ENCODE data around the gene SHISA8.

Gene SHISA8

DNA sequence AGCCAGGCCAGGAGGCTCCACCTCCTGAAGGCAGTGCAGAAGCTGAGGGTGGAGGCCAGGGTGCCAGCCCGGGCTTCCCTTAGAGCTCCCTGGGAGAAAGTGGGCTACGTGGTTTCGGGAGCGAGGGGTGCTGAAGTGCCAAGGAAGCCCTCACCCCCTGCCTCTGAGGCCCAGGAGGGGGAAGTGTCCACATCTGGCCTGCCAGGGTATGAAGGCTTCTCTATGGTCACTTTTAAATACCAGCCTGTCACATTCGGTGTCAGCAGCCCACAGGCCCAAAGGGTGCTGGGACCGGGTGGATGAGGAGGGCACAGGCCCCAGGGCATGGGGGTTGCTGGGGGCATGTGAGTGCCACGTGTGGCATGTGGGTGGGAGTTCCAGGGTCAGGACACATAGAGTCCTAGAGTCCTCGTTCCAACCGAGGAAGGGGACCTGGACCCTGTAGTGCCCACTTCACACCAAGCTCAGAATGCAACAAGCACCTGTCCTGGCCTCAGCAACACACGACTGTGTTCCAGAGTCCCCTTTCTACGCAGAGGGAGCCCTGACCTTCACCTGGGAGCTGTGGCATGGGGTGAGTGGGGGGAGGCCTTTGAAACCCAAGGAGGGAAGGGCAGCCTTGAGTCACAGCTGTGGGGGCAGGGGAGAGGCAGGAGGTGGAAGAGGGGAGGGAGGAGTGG lies 1.7 kb downstream of the SHISA8 start:
- DNase-seq = no peak

GRCh38 chr22:41912338-41913039 lies 2.4 kb downstream of the SHISA8 start:
- no peak for DNase-seq

DNA sequence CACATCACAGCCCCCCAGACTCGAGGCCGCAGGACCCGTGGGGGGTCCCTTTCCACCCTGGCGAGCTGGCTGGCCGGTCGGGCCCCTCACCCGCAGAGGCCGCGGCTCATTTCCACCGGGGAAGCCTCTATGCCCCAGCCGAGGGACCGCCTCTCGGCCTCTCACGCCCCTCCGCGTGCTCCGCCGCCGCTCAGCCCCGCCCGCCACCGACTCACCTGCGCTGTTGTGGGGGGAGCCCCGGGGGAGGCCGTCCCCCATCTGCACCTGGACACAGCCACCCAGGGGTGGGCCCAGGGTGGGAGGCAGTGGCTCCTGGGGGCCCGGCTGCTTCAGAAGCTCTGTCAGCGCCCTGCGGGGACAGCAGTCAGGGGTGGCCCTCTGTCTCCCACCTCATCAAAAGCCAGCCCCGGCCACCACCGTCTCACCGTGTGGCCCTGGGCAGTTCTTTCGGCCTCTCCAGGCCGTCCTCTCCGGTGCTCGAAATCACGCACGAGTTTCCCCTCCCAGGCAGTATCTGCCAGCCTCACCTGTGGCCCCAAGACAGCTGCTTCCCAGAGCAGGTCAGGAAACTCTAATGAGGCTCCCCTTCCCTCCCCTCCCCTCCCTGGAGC lies 3.8 kb downstream of the SHISA8 start:
- no peak for DNase-seq

DNA sequence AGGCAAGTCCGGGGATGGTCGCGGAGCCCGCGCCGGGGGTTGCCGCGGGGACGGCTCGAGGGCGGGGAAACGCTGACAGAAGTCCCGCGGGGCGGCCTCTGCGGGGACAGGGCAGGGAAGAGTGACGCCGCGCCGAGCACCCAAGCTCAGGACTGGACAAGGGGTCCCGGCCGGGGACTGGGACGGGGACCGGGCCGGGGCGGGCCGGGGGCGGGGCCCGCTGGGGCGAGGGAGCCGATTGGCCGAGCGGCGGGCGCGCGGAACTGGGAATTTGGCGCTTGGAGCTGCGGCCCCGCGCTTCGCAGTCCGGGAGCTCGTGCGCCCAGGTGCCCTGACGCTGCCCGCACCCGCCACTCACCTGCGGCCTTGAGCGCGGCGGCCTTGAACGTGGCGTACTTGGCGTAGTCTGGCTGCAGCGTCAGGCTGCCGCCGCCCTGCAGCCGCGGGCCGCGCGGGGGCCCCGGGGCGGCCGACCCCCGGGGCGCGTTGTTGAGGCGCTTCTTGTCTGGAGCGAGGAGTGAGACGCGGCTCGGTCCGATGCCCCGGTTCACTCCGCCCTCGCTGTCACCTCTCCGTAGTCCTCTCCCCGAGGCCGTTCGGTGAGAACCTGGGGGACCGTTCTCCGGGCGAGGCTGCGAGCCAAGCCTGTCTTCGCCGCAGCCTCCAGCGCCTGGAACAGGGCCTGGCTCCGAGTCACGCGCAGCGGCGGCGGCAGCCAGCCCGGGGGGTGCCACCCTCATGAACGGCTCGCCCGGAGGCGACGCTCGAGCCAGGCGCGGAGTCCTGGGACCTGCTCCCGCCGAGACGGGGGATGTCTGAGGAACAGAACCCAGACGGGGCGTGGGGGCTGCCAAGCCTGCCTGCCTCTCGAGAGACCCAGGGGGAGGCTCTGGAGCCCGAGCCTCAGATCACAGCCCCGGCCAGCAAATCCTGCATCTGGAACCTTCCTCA lies 4.5 kb downstream of the SHISA8 start:
- no peak for DNase-seq

GRCh38 chr22:41909310-41910049 lies 5.4 kb downstream of the SHISA8 start:
- DNase-seq = no peak

- DNase-seq = no peak
These were observed 6.2 kb downstream of the SHISA8 start for GRCh38 chr22:41908411-41909309.

GRCh38 chr22:41907436-41908401 lies 7.2 kb downstream of the SHISA8 start:
- DNase-seq = no peak

GRCh38 chr22:41906822-41907221 lies 8.1 kb downstream of the SHISA8 start:
- no peak for DNase-seq

GRCh38 chr22:41905411-41906202 lies 9.3 kb downstream of the SHISA8 start:
- DNase-seq = no peak

- DNase-seq = no peak
These were observed 10.1 kb downstream of the SHISA8 start for GRCh38 chr22:41904450-41905410.

- no peak for DNase-seq
These were observed 11.9 kb downstream of the SHISA8 start for GRCh38 chr22:41902932-41903421.

DNA sequence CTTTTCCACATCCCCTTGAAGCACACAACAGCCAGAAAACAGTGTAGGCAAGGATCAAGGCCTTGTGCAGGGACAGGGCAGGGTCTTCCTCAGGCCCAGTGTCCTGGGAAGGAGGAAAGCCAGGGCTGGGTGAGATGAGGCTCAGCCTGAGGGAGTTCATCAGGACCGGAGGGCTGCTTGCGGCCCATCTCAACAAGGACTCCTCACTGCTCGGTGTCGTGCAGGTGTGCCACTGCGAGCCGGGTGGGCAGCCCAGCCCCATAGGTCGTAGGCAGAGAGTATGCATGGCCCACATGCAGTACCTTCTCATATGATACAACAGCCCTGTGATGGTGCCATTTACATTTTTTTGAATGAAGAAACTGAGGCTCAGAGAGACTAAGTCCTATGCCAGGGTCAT lies 12.9 kb downstream of the SHISA8 start:
- DNase-seq = no peak

GRCh38 chr22:41900652-41901312 lies 14.1 kb downstream of the SHISA8 start:
- DNase-seq = no peak

DNA sequence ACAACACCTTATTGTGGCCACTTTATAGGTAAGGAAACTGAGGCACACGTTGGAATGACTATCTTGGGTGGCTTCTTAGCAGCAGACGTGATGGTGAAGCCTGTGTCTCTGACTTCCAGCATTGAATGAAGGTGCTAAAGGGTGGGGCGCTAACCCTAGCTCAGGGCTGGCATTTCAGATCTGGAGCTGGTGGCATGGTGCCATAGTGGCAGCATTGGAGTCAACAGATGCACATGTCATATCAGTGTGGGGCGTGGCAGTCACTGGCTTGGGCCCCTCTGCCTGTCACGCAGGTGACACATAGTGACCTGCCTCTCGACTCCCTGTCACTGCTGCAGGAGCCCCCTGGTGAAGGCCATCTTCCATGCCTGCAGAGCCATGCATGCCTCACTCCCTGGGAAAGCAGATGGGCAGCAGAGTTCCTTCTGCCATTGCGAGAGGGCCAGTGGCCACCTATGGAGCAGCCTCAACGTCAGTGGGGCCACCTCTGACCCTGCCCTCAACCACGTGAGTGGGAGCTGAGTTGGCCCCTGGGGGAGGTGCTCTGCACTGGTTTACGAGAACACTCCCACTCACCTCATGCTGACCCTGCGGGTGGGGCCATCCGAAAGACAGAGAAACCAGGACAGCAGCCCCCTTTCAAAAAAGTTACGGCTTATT lies 14.8 kb downstream of the SHISA8 start:
- DNase-seq = no peak

DNA sequence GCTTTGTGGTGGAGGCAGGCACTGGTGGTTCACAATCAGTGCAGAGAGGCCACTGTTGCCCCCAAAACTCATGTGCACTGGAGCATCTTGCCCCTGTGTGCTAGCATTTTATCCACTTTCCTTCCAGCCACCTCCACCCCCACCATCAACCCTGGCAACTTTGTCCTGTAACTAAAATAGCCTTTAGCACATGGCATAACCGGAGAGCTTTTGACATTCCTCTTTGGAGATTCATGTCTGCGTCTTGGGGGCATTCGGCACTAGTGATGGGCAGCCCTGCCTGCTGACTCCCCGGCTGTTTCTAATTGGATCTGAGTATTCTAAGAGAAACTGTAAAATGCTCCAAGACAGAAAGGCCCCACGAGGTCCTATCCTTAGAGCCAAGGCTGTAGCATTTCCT lies 15.8 kb downstream of the SHISA8 start:
- no peak for DNase-seq

DNA sequence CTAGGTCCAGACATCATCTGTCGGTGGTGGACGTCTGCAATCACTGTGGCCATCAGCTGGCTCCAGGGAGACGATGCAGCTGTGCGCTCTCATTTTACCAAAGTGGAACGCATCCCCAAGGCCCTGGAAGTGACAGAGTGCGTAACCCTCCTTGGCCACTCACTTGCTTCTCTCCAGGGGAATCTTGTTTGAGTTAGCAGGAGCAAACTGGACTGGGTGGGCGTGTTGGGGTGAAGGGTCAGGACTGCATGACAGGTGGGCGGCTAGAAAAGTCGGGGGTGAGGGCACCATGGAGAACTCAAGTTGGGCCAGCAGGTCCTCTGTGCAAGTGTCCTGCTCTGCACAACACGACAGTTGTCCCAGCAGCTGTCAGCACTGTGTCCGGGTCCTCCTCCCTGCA lies 16.2 kb downstream of the SHISA8 start:
- no peak for DNase-seq
